Gastrocnemius medialis (tissue), 4 donors: ENCODE results near the gene MEIS2.

Experiments used
- POLR2A ChIP-seq, 2 donors: fragments of 450-650 bp; IDR thresholded peaks; one replicate each; pipeline ENCODE4 v1.6.1; 2017; ENCODE audit warnings: antibody characterized with exemption in 2 of 2, mild to moderate bottlenecking in 2 of 2, moderate library complexity in 2 of 2
- TF ChIP-seq, protein P1 (sequence below), 5 experiments: fragments of 450-650 bp in 3 of 5; fragments of 200-600 bp in 2 of 5; sonication (generic) in 2 of 5; IDR thresholded peaks in 4 of 5; conservative IDR thresholded peaks in 1 of 5; 1 replicate in 4 of 5; 2 replicates in 1 of 5; pipeline ENCODE4 v1.5.1; 2016 to 2019; ENCODE audit warnings: antibody characterized with exemption in 5 of 5, mild to moderate bottlenecking in 3 of 5, moderate library complexity in 3 of 5

DNA sequence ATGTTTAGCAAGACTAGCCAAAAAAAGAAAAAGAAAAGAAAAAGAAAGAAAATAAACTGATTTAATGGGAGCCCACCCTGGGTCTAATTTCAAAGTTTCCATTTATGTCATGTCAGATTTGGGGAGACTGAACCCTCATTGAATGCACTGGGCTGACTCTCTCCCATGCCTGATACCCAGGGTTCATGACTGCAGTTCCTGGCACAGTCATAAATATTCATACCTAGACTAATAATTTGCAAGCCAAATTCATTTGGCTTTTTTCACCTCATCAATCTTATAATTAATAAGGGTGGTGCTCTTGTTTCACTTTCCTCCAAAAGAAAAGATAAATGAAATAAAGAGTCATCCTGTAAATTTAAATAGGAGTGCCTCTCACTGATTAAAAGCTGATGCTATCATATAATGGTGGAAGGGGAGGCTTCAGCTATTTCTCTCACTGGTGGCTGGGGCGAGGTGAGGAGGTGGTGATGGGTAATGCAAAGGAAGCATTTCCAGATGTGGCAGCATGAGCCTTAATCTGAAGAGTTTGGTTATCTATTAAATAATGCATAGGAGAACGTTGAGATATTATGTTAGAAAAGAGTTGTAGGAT, 224.5 kb downstream of the MEIS2 start:
- TF ChIP-seq POLR2A (IDR thresholded peaks at IDR 0.05): no peak
- TF ChIP-seq, protein P1, sequence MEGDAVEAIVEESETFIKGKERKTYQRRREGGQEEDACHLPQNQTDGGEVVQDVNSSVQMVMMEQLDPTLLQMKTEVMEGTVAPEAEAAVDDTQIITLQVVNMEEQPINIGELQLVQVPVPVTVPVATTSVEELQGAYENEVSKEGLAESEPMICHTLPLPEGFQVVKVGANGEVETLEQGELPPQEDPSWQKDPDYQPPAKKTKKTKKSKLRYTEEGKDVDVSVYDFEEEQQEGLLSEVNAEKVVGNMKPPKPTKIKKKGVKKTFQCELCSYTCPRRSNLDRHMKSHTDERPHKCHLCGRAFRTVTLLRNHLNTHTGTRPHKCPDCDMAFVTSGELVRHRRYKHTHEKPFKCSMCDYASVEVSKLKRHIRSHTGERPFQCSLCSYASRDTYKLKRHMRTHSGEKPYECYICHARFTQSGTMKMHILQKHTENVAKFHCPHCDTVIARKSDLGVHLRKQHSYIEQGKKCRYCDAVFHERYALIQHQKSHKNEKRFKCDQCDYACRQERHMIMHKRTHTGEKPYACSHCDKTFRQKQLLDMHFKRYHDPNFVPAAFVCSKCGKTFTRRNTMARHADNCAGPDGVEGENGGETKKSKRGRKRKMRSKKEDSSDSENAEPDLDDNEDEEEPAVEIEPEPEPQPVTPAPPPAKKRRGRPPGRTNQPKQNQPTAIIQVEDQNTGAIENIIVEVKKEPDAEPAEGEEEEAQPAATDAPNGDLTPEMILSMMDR (IDR thresholded peaks at IDR 0.05 in 4 of 5, conservative IDR thresholded peaks at IDR 0.05 in 1 of 5): no peak
